ENCODE data around the gene RNF141. TPM values are rescaled to one million over a fixed set of nuclear protein-coding genes. Genes with fewer than 3 reads are reported as not detected.

The RNF141 gene
- polyA plus RNA-seq, 1 of the 3 experiments (the other 2 are of a cell fraction) = 6.9 TPM

DNA sequence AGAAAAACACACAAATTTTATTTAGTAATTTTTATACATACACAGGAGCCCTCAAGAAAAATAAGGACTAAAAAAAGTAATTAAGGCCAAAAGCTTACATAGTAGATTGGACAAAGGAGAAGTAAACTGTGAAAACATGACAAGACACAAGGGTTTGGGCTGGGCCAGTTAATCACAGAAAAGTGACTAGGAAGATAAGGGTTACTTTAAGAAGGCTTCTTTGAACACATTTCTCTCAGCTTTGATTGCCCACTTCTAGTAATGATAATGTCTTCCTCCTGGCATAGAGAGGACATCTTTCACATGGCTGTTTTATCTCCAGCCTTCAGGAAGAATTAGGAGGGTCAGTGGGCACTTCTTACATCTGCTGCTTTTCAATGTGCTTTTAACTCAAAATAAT lies 3.4 kb downstream of the RNF141 start:
- no peak overlapping the region for H3K4me3 ChIP-seq (ENCODE audit: low read depth in 2 of 2, low read length in 1 of 2)
- H3F3A ChIP-seq (replicated peaks; ENCODE audit: insufficient read depth) = peaks cover 9% of the 10 kb centered on the region
- no peaks in the 10 kb centered on the region for H3K9me3 ChIP-seq
- peaks cover 7 to 11% of the 10 kb centered on the region in 2 experiments; a peak in 3 of 4 replicates for H3K4me1 ChIP-seq (ENCODE audit: control insufficient read depth in 1 of 2, insufficient read depth in 2 of 2, low read depth in 1 of 2, low read length in 1 of 2)
- no peak overlapping the region for H3K9ac ChIP-seq
- no peak overlapping the region for H3K27ac ChIP-seq (ENCODE audit: low read depth in 2 of 2, low read length in 1 of 2)
- H3K27me3 ChIP-seq (ENCODE audit: insufficient read depth) = no peaks in the 10 kb centered on the region
- TF ChIP-seq CHD2 (IDR thresholded peaks at IDR 0.05; ENCODE audit: low read length, partially characterized antibody) = no peak
- TF ChIP-seq YY1 (IDR thresholded peaks at IDR 0.05; ENCODE audit: low read depth) = no peak
- TF ChIP-seq, protein P1, sequence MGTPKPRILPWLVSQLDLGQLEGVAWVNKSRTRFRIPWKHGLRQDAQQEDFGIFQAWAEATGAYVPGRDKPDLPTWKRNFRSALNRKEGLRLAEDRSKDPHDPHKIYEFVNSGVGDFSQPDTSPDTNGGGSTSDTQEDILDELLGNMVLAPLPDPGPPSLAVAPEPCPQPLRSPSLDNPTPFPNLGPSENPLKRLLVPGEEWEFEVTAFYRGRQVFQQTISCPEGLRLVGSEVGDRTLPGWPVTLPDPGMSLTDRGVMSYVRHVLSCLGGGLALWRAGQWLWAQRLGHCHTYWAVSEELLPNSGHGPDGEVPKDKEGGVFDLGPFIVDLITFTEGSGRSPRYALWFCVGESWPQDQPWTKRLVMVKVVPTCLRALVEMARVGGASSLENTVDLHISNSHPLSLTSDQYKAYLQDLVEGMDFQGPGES (IDR thresholded peaks at IDR 0.05; ENCODE audit: low read depth, low read length) = no peak
- TF ChIP-seq RCOR1 (IDR thresholded peaks at IDR 0.05; ENCODE audit: low read length) = no peak
- no peak for TF ChIP-seq NRF1 (IDR thresholded peaks at IDR 0.05; ENCODE audit: low read depth, low read length)
- TF ChIP-seq RFX5 (IDR thresholded peaks at IDR 0.05; ENCODE audit: low read length) = no peak
- TF ChIP-seq POLR2AphosphoS5 (IDR thresholded peaks at IDR 0.05; ENCODE audit: low read depth, low read length) = no peak
- no peak for TF ChIP-seq EP300 (IDR thresholded peaks at IDR 0.05; ENCODE audit: borderline replicate concordance in 1 of 2, low read depth in 1 of 2, low read length in 1 of 2)
- CTCF ChIA-PET = interaction anchor here (1.2 kb wide), 1 partner anchor 198 kb away, joined by 3 read pairs; no protein-coding TSS in a partner anchor
- no peak overlapping the region for H2AFZ ChIP-seq (ENCODE audit: low read depth)
- no peaks in the 10 kb centered on the region for H3K9me2 ChIP-seq
- POLR2A ChIA-PET = no interaction called here
- peaks cover 35% of the 10 kb centered on the region for H3K79me2 ChIP-seq (ENCODE audit: insufficient read depth)
- no peak for DNase-seq
- H3K36me3 ChIP-seq (replicated peaks in 1 of 2; ENCODE audit: control insufficient read depth in 1 of 2, insufficient read depth in 2 of 2, low read length in 1 of 2) = peaks cover 13 to 14% of the 10 kb centered on the region in 2 experiments
- H3K4me2 ChIP-seq = no peak overlapping the region
- H4K20me1 ChIP-seq (ENCODE audit: insufficient read depth) = no peaks in the 10 kb centered on the region

DNA sequence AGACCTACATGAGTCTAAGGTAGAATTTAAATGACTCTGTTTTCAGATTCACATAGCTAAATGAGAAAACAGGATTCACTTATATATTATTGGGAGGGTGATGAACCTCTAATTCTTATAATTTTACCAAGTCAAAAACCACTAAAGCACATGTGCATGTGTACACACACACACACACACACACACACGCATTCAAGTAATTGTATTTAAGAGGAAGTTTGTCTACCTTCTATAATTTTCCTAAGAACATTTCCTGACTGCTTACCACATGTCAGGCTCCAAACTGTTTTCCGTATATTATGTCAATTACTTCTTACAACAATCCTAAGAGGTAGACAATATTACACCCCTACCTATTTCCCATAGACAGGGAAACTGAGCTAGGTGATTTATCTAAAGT lies 6.7 kb downstream of the RNF141 start:
- no peak for TF ChIP-seq MXI1 (IDR thresholded peaks at IDR 0.05; ENCODE audit: low read depth, low read length)
- TF ChIP-seq FOXM1 (IDR thresholded peaks at IDR 0.05; ENCODE audit: low read depth) = no peak
- no peak for TF ChIP-seq EP300 (IDR thresholded peaks at IDR 0.05; ENCODE audit: borderline replicate concordance in 1 of 2, low read depth in 1 of 2, low read length in 1 of 2)
- no peak for TF ChIP-seq FOXJ3 (CRISPR knock-in tag; IDR thresholded peaks at IDR 0.05)
- TF ChIP-seq MEF2A (IDR thresholded peaks at IDR 0.05; ENCODE audit: borderline replicate concordance, low read depth) = no peak
- TF ChIP-seq ELF1 (IDR thresholded peaks at IDR 0.05) = no peak
- TF ChIP-seq SIN3A (IDR thresholded peaks at IDR 0.05; ENCODE audit: borderline replicate concordance, low read depth, low read length) = no peak
- TF ChIP-seq, protein P2, sequence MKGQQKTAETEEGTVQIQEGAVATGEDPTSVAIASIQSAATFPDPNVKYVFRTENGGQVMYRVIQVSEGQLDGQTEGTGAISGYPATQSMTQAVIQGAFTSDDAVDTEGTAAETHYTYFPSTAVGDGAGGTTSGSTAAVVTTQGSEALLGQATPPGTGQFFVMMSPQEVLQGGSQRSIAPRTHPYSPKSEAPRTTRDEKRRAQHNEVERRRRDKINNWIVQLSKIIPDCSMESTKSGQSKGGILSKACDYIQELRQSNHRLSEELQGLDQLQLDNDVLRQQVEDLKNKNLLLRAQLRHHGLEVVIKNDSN (IDR thresholded peaks at IDR 0.05; ENCODE audit: borderline replicate concordance, low read depth) = no peak
- TF ChIP-seq RXRA (IDR thresholded peaks at IDR 0.05; ENCODE audit: borderline replicate concordance, low read depth) = no peak
- no peak for TF ChIP-seq RFX5 (IDR thresholded peaks at IDR 0.05; ENCODE audit: low read length)
- Histone ChIP-seq H3K27ac (ENCODE audit: low read depth in 2 of 2, low read length in 1 of 2) (no peak overlapping the region), H3K9me2 (no peaks in the 10 kb centered on the region), H3K9me3 (no peaks in the 10 kb centered on the region), H3K4me3 (ENCODE audit: low read depth in 2 of 2, low read length in 1 of 2) (no peak overlapping the region), H2AFZ (ENCODE audit: low read depth) (no peak overlapping the region), H3K36me3 (replicated peaks in 1 of 2; ENCODE audit: control insufficient read depth in 1 of 2, insufficient read depth in 2 of 2, low read length in 1 of 2) (peaks cover 33 to 34% of the 10 kb centered on the region in 2 experiments), H3K79me2 (ENCODE audit: insufficient read depth) (peaks cover 24% of the 10 kb centered on the region; the same call in 1 of the 2 replicates), H3K4me1 (ENCODE audit: control insufficient read depth in 1 of 2, insufficient read depth in 2 of 2, low read depth in 1 of 2, low read length in 1 of 2) (peaks cover 0 to 14% of the 10 kb centered on the region in 2 experiments; a peak in 2 of 4 replicates), H4K20me1 (ENCODE audit: insufficient read depth) (no peaks in the 10 kb centered on the region), H3K4me2 (no peak overlapping the region), H3K27me3 (ENCODE audit: insufficient read depth) (no peaks in the 10 kb centered on the region), H3F3A (replicated peaks; ENCODE audit: insufficient read depth) (no peaks in the 10 kb centered on the region), H3K9ac (no peak overlapping the region)
- 94% methylated on average over 2 of the region's 2 CpGs for WGBS (ENCODE audit: low lambda C conversion rate)
- DNase-seq = no peak
- ChIA-PET CTCF (interaction anchor here (0.6 to 1.5 kb wide), 5 partner anchors 80 to 231 kb away, joined by 3 to 4 read pairs (median 3); partner anchors contain the start of gene ADM), POLR2A (no interaction called here)

All from SK-N-SH (cell line).